GM12891 (cell line): Measurements from ENCODE around the gene GIT2.

Experiments used
- POLR2A ChIP-seq: IDR thresholded peaks from 2 replicates; pipeline ENCODE4 v1.6.1; 2011; ENCODE audit warnings: low read depth, low read length, control low read depth
- POLR2AphosphoS5 ChIP-seq: IDR thresholded peaks from 2 replicates; pipeline ENCODE4 v1.6.1; 2011; ENCODE audit warnings: low read depth, low read length, control low read depth
- SPI1 ChIP-seq: IDR thresholded peaks from 2 replicates; pipeline ENCODE4 v1.6.1; 2011; ENCODE audit warnings: low read depth, low read length, control low read depth
- TAF1 ChIP-seq: IDR thresholded peaks from 2 replicates; pipeline ENCODE4 v1.6.1; 2011; ENCODE audit warnings: low read depth, low read length, control low read depth

GRCh38 chr12:109899783-109900751 is 96.1 kb downstream of the GIT2 start, which contains the start of gene TCHP:
- peak; percentile 43; the same call in 1 of the 2 replicates for TF ChIP-seq POLR2AphosphoS5
- peak; percentile 1; the same call in 1 of the 2 replicates for TF ChIP-seq SPI1
- TF ChIP-seq TAF1, result 0 out of 2 replicates have a peak, but pooled peaks have one; percentile 36
- peak; percentile 65 for TF ChIP-seq POLR2A
